ENCODE data around the gene JCHAIN. TPM values are rescaled to one million over a fixed set of nuclear protein-coding genes. Genes with fewer than 3 reads are reported as not detected.

Gene JCHAIN
- total and polyA plus RNA-seq, 2 of the 8 experiments (the other 6 are each of a cell fraction or from before 2014, with no cell fraction given), result not detected

GRCh38 chr4:70706516-70706915, 40.2 kb upstream of the JCHAIN start:
- H2BK15ac ChIP-seq (ENCODE audit: low read length), result no peak overlapping the region

More at GRCh38 chr4:70706516-70706915, 40.2 kb upstream of the JCHAIN start:
- no peak overlapping the region for H3K18ac ChIP-seq (ENCODE audit: extremely low read depth, low read length)
- H2BK12ac ChIP-seq (ENCODE audit: low read depth, low read length), result no peak overlapping the region
- FAIRE-seq, result no peak
- no peaks in the 10 kb centered on the region for H3K36me3 ChIP-seq (ENCODE audit: control insufficient read depth in 2 of 4, insufficient read depth in 4 of 4, low read length in 3 of 4)
- peaks cover 0 to 37% of the 10 kb centered on the region in 2 experiments; a peak in 2 of 4 replicates for H3K79me2 ChIP-seq (ENCODE audit: control insufficient read depth in 1 of 2, insufficient read depth in 2 of 2, low read length in 2 of 2)
- peak overlapping the region in 2 of 4 experiments; percentile 51 to 71; a peak in 3 of 8 replicates for H3K4me3 ChIP-seq (ENCODE audit: extremely low read depth in 1 of 4, insufficient read depth in 2 of 4, low read depth in 3 of 4, low read length in 4 of 4)
- DNase-seq (ENCODE audit: low read depth in 1 of 2, low spot score in 2 of 2), result no peak
- no peak overlapping the region for H2BK5ac ChIP-seq (ENCODE audit: low read depth, low read length)
- H4K8ac ChIP-seq (ENCODE audit: extremely low read depth, insufficient read depth, low read length), result no peak overlapping the region
- ChIA-PET CTCF (ENCODE audit: partially characterized antibody) (interaction anchor here (0.7 to 5.7 kb wide), 8 partner anchors 12 to 288 kb away, joined by 3 to 36 read pairs (median 4); partner anchors contain the start of genes RUFY3 and UTP3), POLR2A (ENCODE audit: partially characterized antibody) (interaction anchor here (1.0 to 5.2 kb wide), 3 partner anchors 12 to 133 kb away, joined by 3 to 86 read pairs (median 14); partner anchors contain the start of genes GRSF1 and UTP3)
- H4K20me1 ChIP-seq (replicated peaks in 1 of 2; ENCODE audit: control insufficient read depth in 1 of 2, insufficient read depth in 2 of 2, low read length in 2 of 2), result no peaks in the 10 kb centered on the region
- H2BK120ac ChIP-seq (replicated peaks; ENCODE audit: low read depth, low read length), result no peak overlapping the region
- H4K91ac ChIP-seq (replicated peaks; ENCODE audit: insufficient read length, low read length), result no peak overlapping the region
- H3K9me3 ChIP-seq (ENCODE audit: insufficient read depth in 2 of 2, low read depth in 1 of 2, low read length in 1 of 2), result no peaks in the 10 kb centered on the region
- no peak overlapping the region for H2AK5ac ChIP-seq (ENCODE audit: low read depth, low read length)
- no peak overlapping the region for H3K9ac ChIP-seq (replicated peaks in 1 of 4; ENCODE audit: extremely low read depth in 1 of 4, low read depth in 3 of 4, low read length in 3 of 4)
- H3K14ac ChIP-seq (ENCODE audit: insufficient read length), result no peak overlapping the region
- no peak overlapping the region for H2BK20ac ChIP-seq (ENCODE audit: low read length)
- peaks cover 3% of the 10 kb centered on the region; the same call in 1 of the 2 replicates for H3K23me2 ChIP-seq (ENCODE audit: low read depth, low read length)
- H3K4me1 ChIP-seq (replicated peaks in 1 of 4; ENCODE audit: control insufficient read depth in 3 of 4, insufficient read depth in 4 of 4, low read length in 3 of 4), result peaks cover 0 to 11% (median 6%) of the 10 kb centered on the region in 4 experiments; a peak in 5 of 7 replicates
- no peak overlapping the region for H3K27ac ChIP-seq (ENCODE audit: low read depth, low read length)
- peak overlapping the region; percentile 81 to 90 for H3K4me2 ChIP-seq (ENCODE audit: insufficient read depth in 1 of 2, low read depth in 2 of 2, low read length in 2 of 2)
- no peaks in the 10 kb centered on the region; a peak in 1 of 7 replicates for H3K27me3 ChIP-seq (replicated peaks in 1 of 4; ENCODE audit: control insufficient read depth in 3 of 4, extremely low read depth in 1 of 4, insufficient read depth in 3 of 4, low read length in 3 of 4)
- peak overlapping the region; percentile 4 for H3K56ac ChIP-seq (replicated peaks; ENCODE audit: insufficient read length, low read depth, low read length)
- TF ChIP-seq POLR2A (IDR thresholded peaks at IDR 0.05; ENCODE audit: control extremely low read depth in 1 of 2, low read depth in 2 of 2, low read length in 2 of 2) (no peak), USF2 (IDR thresholded peaks at IDR 0.05; ENCODE audit: low read length) (no peak)
- H2AFZ ChIP-seq (ENCODE audit: low read length), result no peak overlapping the region
- no peak overlapping the region for H3K23ac ChIP-seq (ENCODE audit: insufficient read length)
- WGBS, 2 experiments (ENCODE audit: extremely low coverage in 1 of 2, insufficient coverage in 1 of 2, insufficient read length in 1 of 2, insufficient replicate concordance in 2 of 2, low coverage in 1 of 2, low lambda C conversion rate in 2 of 2, missing lambda C conversion rate in 1 of 2), result 75% methylated on average over 1 of the region's 1 CpG; no CpG with 5 or more reads in 1 of the 2 experiments
- H4K5ac ChIP-seq (ENCODE audit: insufficient read length, low read depth, low read length), result no peak overlapping the region
- H3K4ac ChIP-seq (replicated peaks; ENCODE audit: insufficient read length, low read depth, low read length), result no peak overlapping the region
- no peaks in the 10 kb centered on the region; the same call in 1 of the 2 replicates for H3K79me1 ChIP-seq (ENCODE audit: low read depth, low read length)

Measured in H1 (cell line).